H1 (cell line): ENCODE measurements around the gene NT5DC1. TPM values are rescaled to one million over a fixed set of nuclear protein-coding genes. Genes with fewer than 3 reads are reported as not detected.

Experiments
- CTCF ChIA-PET: fragments of 300-600 bp; sonication (Branson Sonifier 250); formaldehyde crosslinking; loops from one replicate; lab custom pipeline; 2021; ENCODE audit not compliant: partially characterized antibody; lab: Charles Lee
- POLR2A ChIA-PET: fragments of 300-600 bp; sonication (Branson Sonifier 250); formaldehyde crosslinking; loops from one replicate; lab custom pipeline; 2021; ENCODE audit warnings: inconsistent platforms; ENCODE audit not compliant: partially characterized antibody; lab: Charles Lee
- DNase-seq, 2 experiments: peaks; one replicate each; pipeline versions ENCODE4 v3.0.0 to v3.0.0-alpha.2; 2010 to 2022; ENCODE audit warnings: low spot score in 2 of 2, low read depth in 1 of 2, mixed read lengths in 1 of 2
- FAIRE-seq: peaks from 2 replicates; lab custom pipeline; 2011; peaks lifted over from hg19 to GRCh38; lab: Jason Lieb, UNC
- H2AFZ ChIP-seq: 2 replicates; pipeline ENCODE4 v1.8.1; 2012; ENCODE audit warnings: low read length, inconsistent platforms
- H2AK5ac ChIP-seq: 2 replicates; pipeline ENCODE4 v1.6.1; 2013; ENCODE audit warnings: low read depth, low read length
- H2BK120ac ChIP-seq: replicated peaks from 2 replicates; pipeline ENCODE3; 2013; ENCODE audit warnings: low read depth, low read length, inconsistent platforms
- H2BK12ac ChIP-seq: 2 replicates; pipeline ENCODE4 v1.6.1; 2013; ENCODE audit warnings: low read depth, low read length
- H2BK15ac ChIP-seq: 2 replicates; pipeline ENCODE4 v1.6.1; 2013; ENCODE audit warnings: low read length
- H2BK20ac ChIP-seq: 2 replicates; pipeline ENCODE4 v1.6.1; 2013; ENCODE audit warnings: low read length
- H2BK5ac ChIP-seq: 2 replicates; pipeline ENCODE4 v1.6.1; 2013; ENCODE audit warnings: low read depth, low read length
- H3K14ac ChIP-seq: 2 replicates; pipeline ENCODE4 v1.6.1; 2013; ENCODE audit warnings: inconsistent platforms; ENCODE audit not compliant: insufficient read length
- H3K18ac ChIP-seq: 2 replicates; pipeline ENCODE4 v1.6.1; 2013; ENCODE audit warnings: low read length; ENCODE audit errors: extremely low read depth
- H3K23ac ChIP-seq: 2 replicates; pipeline ENCODE4 v1.6.1; 2013; ENCODE audit warnings: inconsistent platforms; ENCODE audit not compliant: insufficient read length
- H3K23me2 ChIP-seq: 2 replicates; pipeline ENCODE4 v1.6.1; 2013; ENCODE audit warnings: low read depth, low read length
- H3K27ac ChIP-seq: 2 replicates; pipeline ENCODE4 v1.6.1; 2011; ENCODE audit warnings: low read depth, low read length, inconsistent platforms
- H3K27me3 ChIP-seq, 4 experiments: replicated peaks in 1 of 4; 1 replicate in 1 of 4; 2 replicates in 3 of 4; pipeline versions ENCODE4 v1.6.1 to v1.8.1; 2011 to 2013; ENCODE audit warnings: low read length in 3 of 4, mild to moderate bottlenecking in 3 of 4, inconsistent platforms in 2 of 4, mixed read lengths in 2 of 4, moderate library complexity in 1 of 4; ENCODE audit not compliant: control insufficient read depth in 3 of 4, insufficient read depth in 3 of 4; ENCODE audit errors: extremely low read depth in 1 of 4
- H3K36me3 ChIP-seq, 4 experiments: 2 replicates each; pipeline versions ENCODE4 v1.6.1 to v1.8.1; 2011 to 2013; ENCODE audit warnings: mild to moderate bottlenecking in 4 of 4, low read length in 3 of 4, moderate library complexity in 2 of 4, control low read depth in 1 of 4, inconsistent platforms in 1 of 4; ENCODE audit not compliant: insufficient read depth in 4 of 4, control insufficient read depth in 2 of 4
- H3K4ac ChIP-seq: replicated peaks from 2 replicates; pipeline ENCODE3; 2013; ENCODE audit warnings: low read length, low read depth, mixed read lengths, inconsistent platforms; ENCODE audit not compliant: insufficient read length
- H3K4me1 ChIP-seq, 4 experiments: replicated peaks in 1 of 4; 1 replicate in 1 of 4; 2 replicates in 3 of 4; pipeline versions ENCODE4 v1.6.1 to v1.8.1; 2011 to 2013; ENCODE audit warnings: low read length in 3 of 4, inconsistent platforms in 2 of 4, mixed read lengths in 1 of 4; ENCODE audit not compliant: insufficient read depth in 4 of 4, control insufficient read depth in 3 of 4
- H3K4me2 ChIP-seq, 2 experiments: 2 replicates each; pipeline versions ENCODE4 v1.6.1 to v1.8.1; 2011 to 2013; ENCODE audit warnings: low read depth in 2 of 2, low read length in 2 of 2, control low read depth in 1 of 2, inconsistent platforms in 1 of 2, mild to moderate bottlenecking in 1 of 2; ENCODE audit not compliant: insufficient read depth in 1 of 2
- H3K4me3 ChIP-seq, 4 experiments: fragments of 200-600, 300-600 bp in 1 of 4; sonication (generic), shearing (Covaris generic), sonication (Bioruptor Twin) in 1 of 4; 2 replicates each; pipeline versions ENCODE4 v1.5.1 to v1.8.1; 2011 to 2016; ENCODE audit warnings: low read length in 4 of 4, low read depth in 3 of 4, control low read depth in 2 of 4, inconsistent platforms in 2 of 4, mild to moderate bottlenecking in 2 of 4, mixed read lengths in 1 of 4, moderate library complexity in 1 of 4; ENCODE audit not compliant: insufficient read depth in 2 of 4; ENCODE audit errors: extremely low read depth in 1 of 4
- H3K56ac ChIP-seq: replicated peaks from 2 replicates; pipeline ENCODE3; 2013; ENCODE audit warnings: low read depth, mild to moderate bottlenecking, mixed read lengths, low read length, inconsistent platforms; ENCODE audit not compliant: insufficient read length
- H3K79me1 ChIP-seq: 2 replicates; pipeline ENCODE4 v1.6.1; 2013; ENCODE audit warnings: low read depth, low read length, control low read depth
- H3K79me2 ChIP-seq, 2 experiments: 2 replicates each; pipeline versions ENCODE4 v1.6.1 to v1.8.1; 2012 to 2013; ENCODE audit warnings: low read length in 2 of 2, mild to moderate bottlenecking in 2 of 2, inconsistent platforms in 1 of 2; ENCODE audit not compliant: insufficient read depth in 2 of 2, control insufficient read depth in 1 of 2
- H3K9ac ChIP-seq, 4 experiments: replicated peaks in 1 of 4; 1 replicate in 1 of 4; 2 replicates in 3 of 4; pipeline versions ENCODE4 v1.6.1 to v1.8.1; 2011 to 2013; ENCODE audit warnings: low read depth in 3 of 4, low read length in 3 of 4, control low read depth in 2 of 4, mild to moderate bottlenecking in 2 of 4, moderate library complexity in 2 of 4, inconsistent platforms in 1 of 4; ENCODE audit errors: extremely low read depth in 1 of 4
- H3K9me3 ChIP-seq, 2 experiments: 2 replicates each; pipeline versions ENCODE4 v1.6.1 to v1.8.1; 2012 to 2013; ENCODE audit warnings: mild to moderate bottlenecking in 2 of 2, moderate library complexity in 2 of 2, control low read depth in 1 of 2, inconsistent platforms in 1 of 2, low read depth in 1 of 2, low read length in 1 of 2, mixed read lengths in 1 of 2; ENCODE audit not compliant: insufficient read depth in 2 of 2
- H4K20me1 ChIP-seq, 2 experiments: replicated peaks in 1 of 2; 2 replicates each; pipeline versions ENCODE3 to v1.8.1; 2011 to 2013; ENCODE audit warnings: inconsistent platforms in 2 of 2, low read length in 2 of 2, mild to moderate bottlenecking in 1 of 2; ENCODE audit not compliant: insufficient read depth in 2 of 2, control insufficient read depth in 1 of 2
- H4K5ac ChIP-seq: 2 replicates; pipeline ENCODE4 v1.6.1; 2013; ENCODE audit warnings: low read length, low read depth, mixed read lengths, inconsistent platforms; ENCODE audit not compliant: insufficient read length
- H4K8ac ChIP-seq: 2 replicates; pipeline ENCODE4 v1.8.0; 2013; ENCODE audit warnings: mild to moderate bottlenecking, moderate library complexity, low read length, inconsistent platforms; ENCODE audit not compliant: insufficient read depth; ENCODE audit errors: extremely low read depth
- H4K91ac ChIP-seq: replicated peaks from 2 replicates; pipeline ENCODE3; 2013; ENCODE audit warnings: low read length, mixed read lengths, inconsistent platforms; ENCODE audit not compliant: insufficient read length
- MAFK ChIP-seq: IDR thresholded peaks from 2 replicates; pipeline ENCODE4 v1.6.1; 2012; ENCODE audit warnings: low read depth, mild to moderate bottlenecking, improper control_type of control experiment, low read length
- PHF8 ChIP-seq: fragments of 200-600 bp; sonication (generic); conservative IDR thresholded peaks from 2 replicates; pipeline ENCODE4 v1.7.1; 2012; ENCODE audit warnings: low read depth, mild to moderate bottlenecking, inconsistent platforms, low read length, moderate library complexity
- RBBP5 ChIP-seq: IDR thresholded peaks from 2 replicates; pipeline ENCODE4 v1.7.1; 2012; ENCODE audit warnings: low read depth, mild to moderate bottlenecking, inconsistent platforms, low read length, moderate library complexity, borderline replicate concordance
- TAF7 ChIP-seq: optimal IDR thresholded peaks from 2 replicates; pipeline ENCODE3; 2011; ENCODE audit warnings: low read depth, mild to moderate bottlenecking, inconsistent platforms, low read length, moderate library complexity, borderline replicate concordance
- WGBS, 2 experiments: shearing (Covaris generic) in 1 of 2; methylation state at CpG; one replicate each; pipeline versions ENCODE4 v1.1.6 to v1.1.7; 2013 to 2015; ENCODE audit warnings: low lambda C conversion rate in 2 of 2, mixed read lengths in 2 of 2, inconsistent platforms in 1 of 2, low coverage in 1 of 2, missing lambda C conversion rate in 1 of 2; ENCODE audit not compliant: insufficient replicate concordance in 2 of 2, insufficient coverage in 1 of 2, insufficient read length in 1 of 2; ENCODE audit errors: extremely low coverage in 1 of 2, missing lambda C conversion rate in 1 of 2; 5-methylcytosine and 5-hydroxymethylcytosine counted together
- polyA plus RNA-seq, 7 experiments: library from polyadenylated mRNA; depleted of rRNA in 3 of 7; stranded (reverse) in 5 of 7; unstranded in 2 of 7; fragments of >200 nt in 5 of 7; fragments of 200-250 nt in 2 of 7; gene quantifications; 1 replicate in 5 of 7; 2 replicates in 1 of 7; 4 replicates in 1 of 7; pipeline versions ENCODE4 v1.2.1 to v1.2.3, GENCODE V29; 2011 to 2013; ENCODE audit warnings: missing spikeins in 2 of 7, mixed read lengths in 2 of 7
- total RNA-seq: library from RNA; stranded (reverse); fragmentation: NEBNext Ultra II Directional; extraction: Animal tissue kit (Norgen Biotek cat#: 25700); gene quantifications from 2 replicates; pipeline ENCODE4 v1.2.1, GENCODE V29; 2021
- TF ChIP-seq, protein P1 (sequence below): IDR thresholded peaks from 2 replicates; pipeline ENCODE4 v1.6.1; 2011; ENCODE audit warnings: low read depth, mild to moderate bottlenecking, low read length; ENCODE audit not compliant: insufficient read depth

NT5DC1 gene
- total and polyA plus RNA-seq, 2 of the 8 experiments (the other 6 are each of a cell fraction or from before 2014, with no cell fraction given): 25.3 to 72.7 TPM

DNA sequence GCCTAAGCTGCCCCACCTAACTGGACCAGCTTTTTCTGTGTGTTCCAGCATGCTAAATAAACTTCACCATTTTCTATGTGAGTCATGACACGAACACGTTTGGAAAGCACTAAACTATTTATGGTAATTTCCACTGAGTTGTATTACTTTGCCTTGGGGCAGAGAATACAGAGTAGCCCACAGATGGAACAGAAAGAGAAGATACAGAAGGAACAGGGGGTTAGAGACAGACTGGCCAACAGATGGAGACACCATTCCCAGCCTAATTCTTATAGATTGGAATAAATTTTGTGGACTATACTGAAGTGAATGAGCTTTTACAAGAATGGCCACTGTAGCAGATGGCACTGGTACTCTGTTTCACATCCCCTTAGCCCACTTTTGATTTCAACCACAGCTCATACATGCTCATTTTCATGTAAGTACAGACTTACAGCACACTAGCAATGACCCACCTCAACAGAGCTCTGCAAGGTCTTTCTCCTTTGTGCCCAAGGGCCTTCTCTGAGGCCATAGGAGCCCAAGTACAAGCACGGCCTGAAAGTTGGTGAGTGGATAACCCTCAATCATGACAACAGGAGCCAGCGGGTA is 13.1 kb upstream of the NT5DC1 start:
- ChIA-PET CTCF (interaction anchor here (0.9 to 3.5 kb wide), 4 partner anchors 9 to 76 kb away, joined by 3 to 12 read pairs (median 9); no protein-coding TSS in a partner anchor), POLR2A (interaction anchor here (0.5 to 2.2 kb wide), 2 partner anchors 13 to 128 kb away, joined by 3 to 8 read pairs; partner anchors contain the start of gene NT5DC1)
- Histone ChIP-seq H2BK12ac (no peak overlapping the region), H2BK5ac (no peak overlapping the region), H2BK120ac (no peak overlapping the region), H3K27ac (no peak overlapping the region), H3K9ac (no peak overlapping the region), H3K23me2 (no peaks in the 10 kb centered on the region), H3K23ac (no peak overlapping the region), H2AFZ (no peak overlapping the region), H3K9me3 (no peaks in the 10 kb centered on the region), H4K5ac (no peak overlapping the region), H3K4me2 (no peak overlapping the region), H3K4ac (no peak overlapping the region), H3K79me2 (no peaks in the 10 kb centered on the region), H3K36me3 (no peaks in the 10 kb centered on the region; a peak in 1 of 8 replicates), H4K20me1 (no peaks in the 10 kb centered on the region), H2BK20ac (no peak overlapping the region), H3K4me3 (no peak overlapping the region), H4K91ac (no peak overlapping the region), H3K18ac (no peak overlapping the region), H3K4me1 (peaks cover 0 to 2% (median under 1%) of the 10 kb centered on the region in 4 experiments; a peak in 3 of 7 replicates), H2AK5ac (no peak overlapping the region), H3K27me3 (no peaks in the 10 kb centered on the region), H3K14ac (no peak overlapping the region), H3K56ac (no peak overlapping the region), H3K79me1 (no peaks in the 10 kb centered on the region), H4K8ac (no peak overlapping the region), H2BK15ac (no peak overlapping the region)
- DNase-seq: no peak
- no peak for FAIRE-seq
- WGBS, 2 experiments: 84% methylated on average over 4 of the region's 4 CpGs; no CpG with 5 or more reads in 1 of the 2 experiments
- TF ChIP-seq TAF7: no peak
- TF ChIP-seq, protein P1, sequence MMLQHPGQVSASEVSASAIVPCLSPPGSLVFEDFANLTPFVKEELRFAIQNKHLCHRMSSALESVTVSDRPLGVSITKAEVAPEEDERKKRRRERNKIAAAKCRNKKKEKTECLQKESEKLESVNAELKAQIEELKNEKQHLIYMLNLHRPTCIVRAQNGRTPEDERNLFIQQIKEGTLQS: no peak
- no peak for TF ChIP-seq MAFK
- TF ChIP-seq RBBP5: no peak
- no peak for TF ChIP-seq PHF8
